IMR-90 (cell line): Measurements from ENCODE around the gene PRADC1.

ENCODE experiments used
- BHLHE40 ChIP-seq: fragments of 150-350 bp; IDR thresholded peaks from 2 replicates; pipeline ENCODE4 v1.6.1; 2016; ENCODE audit warnings: mild to moderate bottlenecking, low read depth, low read length
- CTCF ChIP-seq: conservative IDR thresholded peaks from 2 replicates; pipeline ENCODE4 v1.5.1; 2012; ENCODE audit warnings: mild to moderate bottlenecking, low read depth, low read length, improper control_type of control experiment
- MAFK ChIP-seq: IDR thresholded peaks from 2 replicates; pipeline ENCODE4 v1.6.1; 2012; ENCODE audit warnings: low read depth, low read length, improper control_type of control experiment
- MAZ ChIP-seq: IDR thresholded peaks from 2 replicates; pipeline ENCODE4 v1.6.1; 2012; ENCODE audit warnings: low read depth, mild to moderate bottlenecking, low read length, improper control_type of control experiment, moderate library complexity, borderline replicate concordance
- POLR2A ChIP-seq: IDR thresholded peaks from 2 replicates; pipeline ENCODE4 v1.6.1; 2012; ENCODE audit warnings: mild to moderate bottlenecking, low read depth, low read length
- RCOR1 ChIP-seq: IDR thresholded peaks from 2 replicates; pipeline ENCODE4 v1.6.1; 2012; ENCODE audit warnings: mild to moderate bottlenecking, low read length, improper control_type of control experiment; ENCODE audit not compliant: insufficient replicate concordance
- USF2 ChIP-seq: fragments of 150-350 bp; IDR thresholded peaks from 2 replicates; pipeline ENCODE4 v1.6.1; 2017; ENCODE audit warnings: mild to moderate bottlenecking, antibody characterized with exemption, low read length, low read depth

- TF ChIP-seq POLR2A (no peak), CTCF (no peak), RCOR1 (no peak), MAFK (no peak), MAZ (no peak), USF2 (no peak), BHLHE40 (no peak)
Measured at GRCh38 chr2:73197579-73197978, 35.5 kb downstream of the PRADC1 start.
